Measurements from ENCODE around the gene NDST3.
A peak's percentile ranks its signal among the peaks of the same experiment; 100 is the strongest.

GRCh38 chr4:118034053-118034785 is at the start of gene NDST3:
- TF ChIP-seq, protein P1, sequence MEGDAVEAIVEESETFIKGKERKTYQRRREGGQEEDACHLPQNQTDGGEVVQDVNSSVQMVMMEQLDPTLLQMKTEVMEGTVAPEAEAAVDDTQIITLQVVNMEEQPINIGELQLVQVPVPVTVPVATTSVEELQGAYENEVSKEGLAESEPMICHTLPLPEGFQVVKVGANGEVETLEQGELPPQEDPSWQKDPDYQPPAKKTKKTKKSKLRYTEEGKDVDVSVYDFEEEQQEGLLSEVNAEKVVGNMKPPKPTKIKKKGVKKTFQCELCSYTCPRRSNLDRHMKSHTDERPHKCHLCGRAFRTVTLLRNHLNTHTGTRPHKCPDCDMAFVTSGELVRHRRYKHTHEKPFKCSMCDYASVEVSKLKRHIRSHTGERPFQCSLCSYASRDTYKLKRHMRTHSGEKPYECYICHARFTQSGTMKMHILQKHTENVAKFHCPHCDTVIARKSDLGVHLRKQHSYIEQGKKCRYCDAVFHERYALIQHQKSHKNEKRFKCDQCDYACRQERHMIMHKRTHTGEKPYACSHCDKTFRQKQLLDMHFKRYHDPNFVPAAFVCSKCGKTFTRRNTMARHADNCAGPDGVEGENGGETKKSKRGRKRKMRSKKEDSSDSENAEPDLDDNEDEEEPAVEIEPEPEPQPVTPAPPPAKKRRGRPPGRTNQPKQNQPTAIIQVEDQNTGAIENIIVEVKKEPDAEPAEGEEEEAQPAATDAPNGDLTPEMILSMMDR (IDR thresholded peaks at IDR 0.05), result peak in 4 of 6 experiments; percentile 21 to 35 (median 25)
- TF ChIP-seq POLR2A (IDR thresholded peaks at IDR 0.05), result no peak

All from adrenal gland (tissue), 5 donors.